Caki2 (cell line): ENCODE measurements around the gene VIL1. TPM values are rescaled to one million over a fixed set of nuclear protein-coding genes. Genes with fewer than 3 reads are reported as not detected.

Experiments
- DNase-seq: peaks from one replicate; pipeline ENCODE4 v3.0.0-alpha.2; 2015; ENCODE audit warnings: low read depth
- in situ Hi-C: cut with HindIII; loops from 2 replicates; pipeline ENCODE4 v1.10.0; 2016; ENCODE audit warnings: low sequenced_read_pairs, low pct_unique_long_range_greater_than_20kb, mixed read lengths
- total RNA-seq: library from RNA; depleted of rRNA; stranded (reverse); fragments of >200 nt; shearing (Covaris generic); gene quantifications from 2 replicates; pipeline ENCODE4 v1.2.3, GENCODE V29; 2014; ENCODE audit warnings: low replicate concordance; rRNA removed

VIL1 gene
- total RNA-seq, 1 experiment from 2014 or later: not detected

DNA sequence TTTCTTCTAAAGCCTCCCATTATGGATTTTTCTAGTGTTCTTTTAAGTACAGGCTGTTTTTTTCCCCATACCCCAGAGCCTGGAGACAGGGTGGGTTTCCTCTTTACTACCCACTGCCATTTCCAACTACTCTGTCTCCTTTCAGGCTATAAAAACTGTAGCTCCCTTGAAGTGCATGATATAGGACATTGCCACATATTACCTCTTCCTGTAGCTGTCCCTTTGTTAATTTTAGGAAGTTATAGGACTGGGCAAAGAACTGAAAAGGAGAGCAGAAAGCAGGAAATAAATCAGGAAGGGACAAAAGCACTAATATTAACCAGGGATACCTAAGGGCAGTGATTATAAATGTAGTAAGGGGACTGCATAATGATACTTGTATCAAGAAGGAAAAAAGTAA is 54.1 kb downstream of the VIL1 start:
- in situ Hi-C loops: no loop called here
- no peak for DNase-seq

DNA sequence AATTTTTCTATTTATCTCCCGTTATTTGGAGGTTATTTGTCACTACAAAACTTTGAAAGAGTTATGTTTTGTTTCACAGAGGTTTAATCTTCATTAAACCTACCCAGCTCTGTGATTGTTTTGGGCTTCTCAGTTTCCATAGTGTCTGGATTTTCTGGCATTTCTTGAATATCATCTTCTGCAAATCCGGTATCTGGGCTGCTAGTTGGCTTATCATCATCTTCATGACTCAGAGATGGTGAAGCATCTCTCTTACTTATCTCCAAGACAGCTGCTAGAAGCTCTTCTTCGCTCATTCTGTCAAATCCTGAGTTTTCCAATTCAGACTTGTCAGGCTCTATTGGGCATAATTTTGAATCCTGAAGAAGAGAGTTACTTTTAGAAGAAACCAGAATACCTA is 55.6 kb downstream of the VIL1 start:
- DNase-seq: no peak
- in situ Hi-C loops: no loop called here

DNA sequence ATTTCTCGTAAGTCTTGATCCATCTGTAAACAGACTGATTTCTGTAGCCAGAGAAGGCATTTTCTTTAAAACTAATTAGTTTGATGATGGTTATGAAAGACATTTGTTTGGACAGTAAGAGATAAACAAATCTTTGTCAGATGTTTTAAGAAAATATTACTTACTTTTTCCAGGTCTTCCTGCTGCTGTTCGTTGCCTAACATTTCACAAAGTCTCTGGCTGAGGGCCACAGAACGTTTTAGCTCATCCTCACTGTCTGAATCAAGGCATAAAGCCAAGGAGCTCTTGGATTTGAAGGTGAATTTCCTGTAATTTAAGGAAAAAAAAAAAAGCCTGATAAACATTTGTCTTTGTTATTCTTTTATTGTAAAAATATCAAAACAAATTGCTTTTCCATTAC is 57.8 kb downstream of the VIL1 start:
- in situ Hi-C loops: no loop called here
- no peak for DNase-seq

DNA sequence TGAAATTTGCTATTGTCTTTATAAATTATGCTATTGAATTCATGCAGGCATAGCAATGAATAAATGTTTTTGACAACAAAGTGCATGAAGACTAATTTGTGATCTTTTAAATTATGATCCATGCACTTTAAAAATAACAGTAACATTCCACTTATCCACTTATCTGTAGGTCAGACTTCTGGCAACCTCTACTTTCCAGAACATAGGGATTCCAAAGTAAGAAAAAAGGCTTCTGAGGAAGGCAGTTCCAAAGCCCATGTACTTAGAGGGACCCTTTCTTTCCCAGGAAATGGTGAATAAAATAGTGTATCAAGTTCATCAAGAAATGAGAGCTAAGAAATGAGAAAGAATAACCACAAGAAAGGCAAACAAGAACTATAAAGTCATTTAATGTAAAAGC is 58.3 kb downstream of the VIL1 start:
- no peak for DNase-seq
- in situ Hi-C loops: no loop called here

DNA sequence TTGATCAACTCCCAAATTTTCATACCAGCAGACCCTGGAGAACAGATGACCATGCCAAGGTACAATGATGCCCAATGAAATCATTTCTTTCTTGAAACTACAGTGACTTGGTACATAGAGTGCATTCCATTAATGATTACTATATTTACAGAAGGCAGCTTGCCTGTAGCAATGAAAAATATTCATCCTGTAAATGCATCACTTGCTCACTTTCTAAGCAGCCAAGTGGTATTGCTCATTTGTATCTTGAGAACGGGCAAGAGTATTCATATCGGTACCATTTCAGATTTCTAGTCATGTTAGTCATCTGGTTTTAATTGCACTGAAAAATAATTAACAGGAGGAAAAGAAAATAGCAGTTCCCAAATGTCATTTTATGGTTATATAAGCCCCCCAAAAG is 59.6 kb downstream of the VIL1 start:
- no peak for DNase-seq
- in situ Hi-C loops: no loop called here

DNA sequence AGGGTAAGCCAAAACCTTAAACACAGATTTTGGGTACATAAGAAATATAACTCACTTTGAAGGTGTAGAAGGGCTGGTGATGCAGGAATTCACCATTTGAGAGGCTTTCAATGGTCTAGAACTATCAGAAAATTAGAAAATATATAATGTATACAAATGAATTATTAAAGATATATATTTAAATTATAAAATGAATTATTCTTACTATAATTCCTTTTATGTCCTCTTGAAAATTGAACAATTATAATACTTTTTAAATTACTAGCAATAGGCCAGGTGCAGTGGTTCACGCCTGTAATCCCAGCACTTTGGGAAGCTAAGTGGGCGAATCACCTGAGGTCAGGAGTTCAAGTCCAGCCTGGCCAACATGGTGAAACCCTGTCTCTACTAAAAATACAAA is 60.7 kb downstream of the VIL1 start:
- in situ Hi-C loops: no loop called here
- DNase-seq: no peak

DNA sequence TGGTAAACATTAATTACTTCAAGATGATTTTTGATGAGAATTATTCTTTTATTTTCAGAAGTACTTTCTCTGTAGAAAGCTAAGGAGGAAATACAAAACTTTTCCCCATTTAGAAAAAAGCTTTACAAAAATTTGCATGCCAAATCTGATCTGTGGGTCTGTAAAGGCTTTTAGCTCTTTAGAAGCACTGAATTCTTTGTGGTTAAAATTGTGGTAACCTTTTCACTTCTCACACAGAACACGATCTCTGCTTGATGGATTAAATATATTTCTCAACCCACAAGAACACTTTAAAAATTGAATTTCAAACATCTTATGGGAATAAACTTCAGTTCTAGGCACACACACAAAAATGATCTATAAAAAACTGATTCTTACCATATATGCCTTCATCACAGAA is 63.7 kb downstream of the VIL1 start:
- in situ Hi-C loops: no loop called here
- DNase-seq: no peak

DNA sequence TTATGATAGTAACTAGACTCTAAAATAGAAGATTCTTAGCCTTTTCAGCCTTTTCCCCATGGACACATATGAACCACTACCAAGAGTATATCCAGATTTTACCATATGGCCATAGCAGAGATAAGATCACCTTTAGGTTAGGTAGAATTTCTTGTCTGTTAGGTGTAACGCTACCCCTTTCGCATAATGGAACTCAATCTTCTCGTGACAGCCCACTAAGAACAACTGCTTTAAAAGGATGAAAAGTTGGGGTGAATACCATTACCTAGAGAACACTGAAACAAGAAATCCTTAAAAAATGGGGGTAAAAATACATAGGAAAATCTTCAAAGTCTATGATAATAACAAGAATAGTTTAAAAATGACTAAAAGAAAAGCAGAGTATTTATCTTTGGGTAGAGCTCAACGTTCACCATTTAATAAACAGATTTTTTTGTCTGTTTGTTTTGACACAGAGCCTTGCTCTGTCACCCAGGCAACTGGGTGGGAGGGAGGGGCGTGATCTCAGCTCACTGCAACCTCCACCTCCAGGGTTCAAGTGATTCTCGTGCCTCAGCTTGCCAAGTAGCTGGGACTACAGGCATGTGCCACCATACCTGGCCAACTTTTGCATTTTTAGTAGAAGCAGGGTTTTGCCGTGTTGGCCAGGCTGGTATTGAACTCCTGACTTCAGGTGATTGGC is 67.2 kb downstream of the VIL1 start:
- DNase-seq: no peak
- in situ Hi-C loops: no loop called here

DNA sequence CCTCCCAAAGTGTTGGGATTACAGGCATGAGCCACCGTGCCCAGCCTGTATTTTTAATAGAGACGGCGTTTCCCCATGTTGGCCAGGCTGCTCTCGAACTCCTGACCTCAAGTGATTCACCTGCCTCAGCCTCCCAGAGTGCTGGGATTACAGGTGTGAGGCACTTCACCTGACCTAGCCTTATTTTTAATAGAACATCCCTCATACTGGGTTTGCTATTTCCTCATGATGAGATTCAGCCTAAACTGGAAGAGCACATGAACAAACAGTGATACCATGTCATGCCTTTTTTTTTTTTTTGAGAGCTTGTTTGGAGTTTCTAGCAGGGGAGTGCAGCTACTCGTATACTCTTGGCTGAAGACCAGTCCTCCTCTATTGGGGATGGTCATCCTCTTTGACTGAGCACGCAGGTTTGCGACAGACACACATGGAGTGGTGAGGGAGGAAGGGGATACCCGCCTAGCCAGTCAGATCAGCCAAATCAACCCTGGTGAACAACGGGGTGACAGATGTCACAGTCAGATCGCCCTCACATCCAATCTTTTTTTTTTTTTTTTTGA is 81.7 kb downstream of the VIL1 start:
- DNase-seq: no peak
- in situ Hi-C loops: no loop called here

DNA sequence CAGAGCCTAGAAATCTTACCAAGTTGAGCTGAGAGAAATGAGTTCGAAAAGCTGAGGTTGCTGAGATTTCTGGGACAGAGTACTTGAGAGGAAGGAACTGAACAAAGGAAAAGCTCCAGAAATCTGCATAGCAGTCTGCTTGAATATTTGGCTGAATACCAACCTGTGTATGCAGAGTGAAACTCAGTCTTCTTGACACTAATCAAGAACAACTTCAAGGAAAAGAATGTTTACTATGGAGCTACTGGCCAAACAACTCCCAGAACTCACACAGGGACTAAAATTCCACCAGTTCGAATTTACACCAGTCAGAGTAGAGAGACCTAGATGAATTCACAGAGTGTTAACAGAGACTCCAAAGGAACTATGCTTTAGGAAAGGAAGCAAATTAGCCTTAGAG is 82.7 kb downstream of the VIL1 start:
- in situ Hi-C loops: no loop called here
- DNase-seq: no peak

Other genes with a start within 250 kb of the VIL1 start
- gene ARPC2, start 201.9 kb upstream of the VIL1 start, total RNA-seq: 470 and 533 TPM in 2 replicates
- 0.12 TPM in 1 of 2 replicates, not detected in the other for gene GPBAR1, start 158.1 kb upstream of the VIL1 start, total RNA-seq
- gene AAMP, start 149.0 kb upstream of the VIL1 start, total RNA-seq: 130 and 189 TPM in 2 replicates
- gene PNKD, start 148.6 kb upstream of the VIL1 start, total RNA-seq: 66.8 and 75.8 TPM in 2 replicates
- 159 and 177 TPM in 2 replicates for gene TMBIM1, start 126.6 kb upstream of the VIL1 start, total RNA-seq
- gene CATIP, start 62.3 kb upstream of the VIL1 start, total RNA-seq: 0.57 and 3.2 TPM in 2 replicates
- 1.4 and 3.0 TPM in 2 replicates for gene SLC11A1, start 36.9 kb upstream of the VIL1 start, total RNA-seq
- 53.8 and 73.6 TPM in 2 replicates for gene CTDSP1, start 19.3 kb upstream of the VIL1 start, total RNA-seq
- gene USP37, start 149.2 kb downstream of the VIL1 start, total RNA-seq: 9.5 and 11.5 TPM in 2 replicates
- gene CNOT9, start 149.7 kb downstream of the VIL1 start, total RNA-seq: 46.7 and 69.8 TPM in 2 replicates
- 4.3 and 11.9 TPM in 2 replicates for gene PLCD4, start 188.8 kb downstream of the VIL1 start, total RNA-seq
- gene ZNF142, start 240.5 kb downstream of the VIL1 start, total RNA-seq: 1.4 and 5.4 TPM in 2 replicates
- 7.1 and 17.4 TPM in 2 replicates for gene BCS1L, start 240.6 kb downstream of the VIL1 start, total RNA-seq